HG02943 (cell line): ENCODE measurements around the gene TSPYL1.

Experiments
- ATAC-seq: cut with Tn5 transposase; IDR thresholded peaks from one replicate; pipeline ENCODE4 v1.9.1; 2021; ENCODE audit warnings: mild to moderate bottlenecking, low read depth, moderate library complexity; ENCODE audit not compliant: unreplicated experiment

The TSPYL1 gene

DNA sequence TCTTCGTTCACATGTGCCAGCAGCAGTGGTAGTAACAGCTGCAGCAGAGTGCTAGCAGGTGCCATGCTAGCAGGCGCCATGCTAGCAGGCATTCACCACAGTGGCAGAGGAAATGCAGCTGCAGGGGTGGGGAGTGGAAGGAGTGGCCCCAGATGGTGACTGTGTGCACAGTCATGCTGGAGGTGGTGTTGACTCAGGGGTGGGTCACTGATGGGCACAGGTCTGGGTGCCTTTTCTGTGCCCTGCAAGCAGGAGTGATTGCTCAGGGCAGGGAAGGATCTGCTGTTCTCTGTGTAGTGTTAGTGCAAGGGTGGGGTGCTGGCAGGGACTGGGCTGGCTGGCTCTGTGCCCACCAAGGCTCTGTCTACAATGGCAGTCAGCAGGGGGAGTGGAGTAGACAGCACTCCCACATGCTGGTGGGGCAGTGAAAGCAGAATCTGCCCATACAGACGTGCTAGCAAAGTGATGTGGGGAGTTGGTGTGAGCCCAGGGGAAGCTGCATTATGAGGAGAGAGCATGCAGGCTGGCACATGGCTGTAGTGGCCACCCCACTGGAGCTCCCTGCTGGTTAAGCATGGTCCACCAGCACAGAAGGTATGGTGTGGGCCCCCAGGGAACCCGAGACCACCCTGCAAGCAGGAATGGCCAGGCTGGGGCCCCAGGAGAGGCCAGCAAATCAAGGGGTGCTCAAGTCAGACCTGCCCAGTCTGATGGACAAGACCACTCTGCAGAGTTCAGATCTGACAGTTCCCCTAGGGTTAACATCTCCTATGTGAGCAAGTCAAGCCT is 14.5 kb downstream of the TSPYL1 start:
- ATAC-seq, result no peak

- no peak for ATAC-seq
Measured at GRCh38 chr6:116263353-116263752, 16.4 kb downstream of the TSPYL1 start.

DNA sequence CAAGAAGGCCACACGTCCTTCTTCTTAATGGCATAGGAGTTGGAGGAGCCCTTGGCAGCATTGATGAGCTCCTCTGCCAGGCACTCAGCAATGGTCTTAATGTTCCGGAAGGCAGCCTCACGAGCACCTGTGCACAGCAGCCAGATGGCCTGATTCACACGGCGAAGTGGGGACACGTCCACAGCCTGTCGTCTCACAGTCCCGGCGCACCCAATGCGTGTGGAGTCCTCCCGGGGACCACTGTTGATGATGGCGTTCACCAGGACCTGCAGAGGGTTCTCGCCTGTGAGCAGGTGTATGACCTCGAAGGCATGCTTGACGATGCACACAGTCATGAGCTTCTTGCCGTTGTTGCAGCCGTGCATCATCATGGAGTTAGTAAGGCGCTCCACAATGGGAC is 21.2 kb downstream of the TSPYL1 start:
- ATAC-seq, result no peak

DNA sequence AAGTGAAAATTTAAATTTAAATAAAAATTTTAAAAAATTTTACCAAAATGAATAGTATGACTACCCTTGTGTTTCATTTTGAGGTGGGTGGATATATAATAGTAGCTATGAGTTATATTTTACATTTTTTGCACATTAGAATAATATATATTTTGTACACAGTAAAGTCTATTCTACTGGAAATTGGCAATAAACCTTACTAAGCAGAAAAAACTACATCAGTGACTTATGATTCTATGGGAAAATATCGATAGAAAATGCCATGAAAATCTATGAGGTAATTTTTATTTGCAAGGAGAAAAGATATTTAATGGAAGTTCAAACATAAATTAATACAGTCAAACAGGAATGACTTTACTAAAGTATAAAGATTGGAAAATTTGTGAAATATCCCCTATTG is 23.0 kb downstream of the TSPYL1 start:
- no peak for ATAC-seq

GRCh38 chr6:116255246-116255800 is 24.4 kb downstream of the TSPYL1 start:
- no peak for ATAC-seq

DNA sequence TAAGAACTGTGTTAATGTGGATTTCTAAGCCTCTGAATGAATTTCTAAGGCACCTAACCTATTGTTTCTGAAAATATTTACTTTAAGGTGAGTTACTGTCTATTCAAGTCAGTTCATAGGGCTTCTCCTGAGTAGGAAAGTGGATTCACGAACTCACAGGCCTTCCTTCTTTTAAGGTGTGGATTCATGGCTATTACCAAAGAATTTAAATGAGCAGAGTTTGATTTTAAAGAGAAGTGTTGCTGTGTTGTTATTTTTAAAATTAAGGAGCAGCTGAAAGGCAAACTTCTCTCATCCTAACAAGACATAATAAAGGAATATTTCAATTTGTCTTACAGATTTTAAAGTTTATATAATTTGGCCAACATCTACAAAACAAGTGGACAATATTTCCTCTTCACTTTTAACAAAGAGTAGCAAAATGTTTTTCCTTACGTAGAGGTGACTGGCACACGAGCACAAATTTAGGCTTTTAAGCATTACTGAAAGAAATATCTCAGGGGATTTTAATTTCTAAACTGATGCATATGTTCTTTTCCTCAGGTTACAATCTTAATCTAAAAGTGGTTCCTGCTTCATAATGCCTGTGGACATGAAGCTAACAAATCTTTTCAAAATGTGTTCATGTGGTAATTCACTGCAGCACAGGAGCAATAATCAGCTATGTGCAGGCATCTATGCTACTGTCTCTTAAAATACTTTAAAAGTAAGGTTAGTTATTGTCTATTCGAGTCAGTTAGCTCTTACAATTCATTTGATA is 25.3 kb downstream of the TSPYL1 start:
- ATAC-seq, result peak; percentile 33

GRCh38 chr6:116253505-116254296 is 26.0 kb downstream of the TSPYL1 start, which contains the start of gene TSPYL4:
TSPYL4 (minus strand) TSS chr6:116254075; CDS start chr6:116254008, 67 bp downstream.
- ATAC-seq, result peak; percentile 100

GRCh38 chr6:116253188-116253504 is 26.6 kb downstream of the TSPYL1 start:
- ATAC-seq, result no peak

- ATAC-seq, result no peak
Measured at GRCh38 chr6:116251568-116252384, 28.0 kb downstream of the TSPYL1 start.

GRCh38 chr6:116248577-116248976 is 31.2 kb downstream of the TSPYL1 start:
- ATAC-seq, result no peak

DNA sequence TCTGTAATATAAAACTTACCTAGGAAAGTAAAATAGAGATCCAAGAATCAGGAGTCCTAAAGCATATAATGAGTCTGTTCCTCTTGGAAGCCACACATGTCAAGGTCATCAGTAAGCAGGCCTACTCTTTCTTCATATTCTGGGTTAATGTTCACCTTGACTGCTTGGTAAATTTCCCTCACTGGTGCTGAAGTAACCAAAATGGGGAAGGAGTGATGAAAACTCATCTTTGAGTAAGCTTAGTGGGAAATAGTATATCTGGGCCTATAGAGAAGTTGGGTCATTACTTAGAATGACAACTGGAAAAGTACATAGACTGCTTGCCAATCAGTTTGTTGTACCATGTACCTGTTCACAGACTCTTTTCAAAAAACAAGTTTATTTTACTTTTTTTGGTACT is 32.4 kb downstream of the TSPYL1 start:
- ATAC-seq, result no peak

GRCh38 chr6:116246089-116246488 is 33.6 kb downstream of the TSPYL1 start:
- no peak for ATAC-seq

- no peak for ATAC-seq
Measured at GRCh38 chr6:116244284-116244683, 35.4 kb downstream of the TSPYL1 start.

- ATAC-seq, result no peak
Measured at GRCh38 chr6:116239856-116240255, 39.9 kb downstream of the TSPYL1 start.

DNA sequence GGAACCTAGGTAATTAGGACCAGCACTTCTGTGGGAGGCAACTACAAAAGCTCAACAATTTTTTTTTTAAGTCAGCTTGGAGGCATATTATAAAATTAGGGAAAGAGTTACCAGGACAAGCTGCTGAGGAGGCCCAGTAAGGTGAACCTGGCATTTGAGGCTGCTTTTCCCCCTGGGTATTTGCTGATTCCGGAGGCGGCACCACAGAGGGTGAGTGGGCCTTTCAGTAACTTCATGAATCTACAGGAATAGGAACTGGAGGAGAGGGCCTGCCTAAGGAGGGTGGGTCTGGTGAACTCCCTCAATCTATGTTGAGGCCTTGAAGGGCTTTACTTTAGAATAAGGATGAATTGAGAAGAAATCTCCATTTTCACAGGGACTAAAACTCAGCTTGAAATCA is 40.5 kb downstream of the TSPYL1 start:
- no peak for ATAC-seq

DNA sequence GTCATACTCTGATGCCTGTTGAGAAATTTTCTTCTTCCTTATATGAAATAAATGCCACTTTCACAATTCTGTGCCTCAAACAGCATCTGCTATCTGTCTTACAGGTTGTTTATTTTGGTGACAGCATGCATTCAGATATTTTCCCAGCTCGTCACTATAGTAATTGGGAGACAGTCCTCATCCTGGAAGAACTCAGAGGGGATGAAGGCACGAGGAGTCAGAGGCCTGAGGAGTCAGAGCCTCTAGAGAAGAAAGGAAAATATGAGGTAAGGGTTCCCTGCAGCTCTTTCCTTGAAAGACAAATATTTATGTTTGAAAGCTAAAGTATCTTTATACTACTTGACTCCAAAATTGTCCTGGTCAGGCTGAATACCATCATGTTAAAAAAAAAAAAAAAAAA is 41.6 kb downstream of the TSPYL1 start:
- no peak for ATAC-seq

- no peak for ATAC-seq
Measured at GRCh38 chr6:116234689-116235088, 45.0 kb downstream of the TSPYL1 start.

DNA sequence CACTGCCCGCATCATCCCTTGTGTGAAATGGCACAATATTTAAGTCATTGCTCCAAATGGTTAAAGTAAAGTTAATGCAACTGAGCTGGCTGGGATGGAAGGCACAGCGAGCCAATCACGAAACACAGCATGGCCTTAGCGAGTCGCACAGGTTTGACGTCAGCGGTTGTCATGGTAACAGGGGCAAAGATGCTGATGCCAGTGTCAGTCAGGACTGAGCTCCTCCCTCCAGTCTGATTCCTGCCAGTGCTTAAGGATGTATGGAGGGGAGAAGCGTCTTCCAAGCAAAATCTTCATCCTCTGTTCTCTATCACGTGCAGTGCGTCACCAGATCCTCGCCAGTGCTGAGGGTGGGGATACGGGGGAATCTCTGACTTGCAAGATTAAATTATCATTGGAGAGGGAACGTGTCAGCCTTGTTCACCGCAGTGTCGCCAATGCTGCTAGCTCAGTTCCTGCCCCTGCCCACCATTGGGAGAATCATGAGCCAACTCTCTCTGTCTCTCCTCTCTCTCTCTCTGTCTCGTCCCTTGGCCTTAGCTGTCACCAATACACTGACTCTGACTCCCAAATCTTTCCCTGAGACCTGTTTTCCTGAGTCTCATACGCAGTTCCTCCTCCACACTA is 50.3 kb downstream of the TSPYL1 start:
- no peak for ATAC-seq
